Subcutaneous abdominal adipose tissue (tissue), 5 donors: ENCODE data around the gene KLK2.

Source experiments
- H3K27ac ChIP-seq: one replicate; pipeline ENCODE4 v1.7.0; 2013; ENCODE audit warnings: low read depth, mild to moderate bottlenecking, inconsistent platforms, low read length, moderate library complexity
- H3K27me3 ChIP-seq, 5 donors: one replicate each; pipeline ENCODE4 v1.7.0; 2013; ENCODE audit warnings: low read length in 5 of 5, inconsistent platforms in 1 of 5; ENCODE audit not compliant: control insufficient read depth in 5 of 5, insufficient read depth in 4 of 5
- H3K36me3 ChIP-seq, 5 donors: one replicate each; pipeline ENCODE4 v1.7.0; 2013; ENCODE audit warnings: low read length in 5 of 5; ENCODE audit not compliant: control insufficient read depth in 5 of 5, insufficient read depth in 5 of 5
- H3K4me1 ChIP-seq, 5 donors: one replicate each; pipeline ENCODE4 v1.7.0; 2013; ENCODE audit warnings: low read length in 5 of 5, mild to moderate bottlenecking in 3 of 5, moderate library complexity in 1 of 5; ENCODE audit not compliant: control insufficient read depth in 5 of 5, insufficient read depth in 5 of 5
- H3K4me3 ChIP-seq, 5 donors: one replicate each; pipeline ENCODE4 v1.7.0; 2013; ENCODE audit warnings: low read length in 5 of 5, low read depth in 1 of 5
- H3K9ac ChIP-seq, 5 donors: one replicate each; pipeline ENCODE4 v1.7.0; 2013; ENCODE audit warnings: low read length in 5 of 5, mild to moderate bottlenecking in 4 of 5, moderate library complexity in 3 of 5
- H3K9me3 ChIP-seq, 5 donors: one replicate each; pipeline ENCODE4 v1.7.0; 2013; ENCODE audit warnings: low read length in 5 of 5; ENCODE audit not compliant: control insufficient read depth in 5 of 5
- donor health status: healthy.
- donor health status: healthy.
- donor health status: healthy.
- donor health status: healthy.
- donor health status: healthy.

The KLK2 gene

GRCh38 chr19:50844296-50844935, 28.8 kb upstream of the KLK2 start:
- H3K36me3 ChIP-seq = no peaks in the 10 kb centered on the region
- H3K4me3 ChIP-seq = no peak overlapping the region
- no peak overlapping the region for H3K9ac ChIP-seq
- H3K4me1 ChIP-seq = no peaks in the 10 kb centered on the region
- H3K9me3 ChIP-seq = peaks cover 0 to 21% (median 8%) of the 10 kb centered on the region in 5 donors
- H3K27ac ChIP-seq = no peak overlapping the region
- peaks cover 0 to 17% (median 3%) of the 10 kb centered on the region in 5 donors for H3K27me3 ChIP-seq

- Histone ChIP-seq H3K27ac (no peak overlapping the region), H3K27me3 (peaks cover 7 to 31% (median 19%) of the 10 kb centered on the region in 5 donors), H3K4me1 (no peaks in the 10 kb centered on the region), H3K9ac (no peak overlapping the region), H3K9me3 (no peaks in the 10 kb centered on the region), H3K4me3 (no peak overlapping the region), H3K36me3 (no peaks in the 10 kb centered on the region)
Measured at GRCh38 chr19:50850738-50851137, 22.5 kb upstream of the KLK2 start.

GRCh38 chr19:50851620-50852019, 21.6 kb upstream of the KLK2 start:
- H3K9ac ChIP-seq = no peak overlapping the region
- no peaks in the 10 kb centered on the region for H3K36me3 ChIP-seq
- H3K9me3 ChIP-seq = no peaks in the 10 kb centered on the region
- peaks cover 7 to 36% (median 25%) of the 10 kb centered on the region in 5 donors for H3K27me3 ChIP-seq
- no peak overlapping the region for H3K27ac ChIP-seq
- H3K4me1 ChIP-seq = no peaks in the 10 kb centered on the region
- no peak overlapping the region for H3K4me3 ChIP-seq

GRCh38 chr19:50854636-50855410, 18.4 kb upstream of the KLK2 start, which contains the start of gene KLK3:
KLK3 (plus strand) TSS chr19:50854915; CDS start chr19:50854956, 41 bp downstream.
- Histone ChIP-seq H3K36me3 (no peaks in the 10 kb centered on the region), H3K27me3 (peaks cover 26 to 48% (median 42%) of the 10 kb centered on the region in 5 donors), H3K9me3 (no peaks in the 10 kb centered on the region), H3K4me3 (no peak within 1 kb of the TSS), H3K9ac (no peak within 1 kb of the TSS), H3K4me1 (no peaks in the 10 kb centered on the region), H3K27ac (no peak within 1 kb of the TSS)

GRCh38 chr19:50857366-50857765, 15.9 kb upstream of the KLK2 start:
- H3K27ac ChIP-seq = no peak overlapping the region
- H3K9ac ChIP-seq = no peak overlapping the region
- H3K4me1 ChIP-seq = peaks cover 0 to 9% (median 0%) of the 10 kb centered on the region in 5 donors
- H3K4me3 ChIP-seq = no peak overlapping the region
- H3K9me3 ChIP-seq = peaks cover 0 to 12% (median 4%) of the 10 kb centered on the region in 5 donors
- H3K36me3 ChIP-seq = no peaks in the 10 kb centered on the region
- peaks cover 19 to 41% (median 30%) of the 10 kb centered on the region in 5 donors for H3K27me3 ChIP-seq

- Histone ChIP-seq H3K27ac (no peak overlapping the region), H3K4me1 (peaks cover 0 to 9% (median 0%) of the 10 kb centered on the region in 5 donors), H3K4me3 (no peak overlapping the region), H3K9ac (no peak overlapping the region), H3K27me3 (peaks cover 19 to 41% (median 30%) of the 10 kb centered on the region in 5 donors), H3K36me3 (no peaks in the 10 kb centered on the region), H3K9me3 (peaks cover 0 to 12% (median 4%) of the 10 kb centered on the region in 5 donors)
Measured at GRCh38 chr19:50858886-50859285, 14.4 kb upstream of the KLK2 start.

GRCh38 chr19:50859849-50860248, 13.4 kb upstream of the KLK2 start:
- H3K36me3 ChIP-seq = no peaks in the 10 kb centered on the region
- no peak overlapping the region for H3K27ac ChIP-seq
- no peak overlapping the region for H3K4me3 ChIP-seq
- peaks cover 0 to 9% (median 0%) of the 10 kb centered on the region in 5 donors for H3K4me1 ChIP-seq
- peaks cover 17 to 41% (median 25%) of the 10 kb centered on the region in 5 donors for H3K27me3 ChIP-seq
- H3K9ac ChIP-seq = no peak overlapping the region
- H3K9me3 ChIP-seq = peaks cover 0 to 12% (median 4%) of the 10 kb centered on the region in 5 donors

GRCh38 chr19:50861010-50861409, 12.2 kb upstream of the KLK2 start:
- Histone ChIP-seq H3K9ac (no peak overlapping the region), H3K36me3 (no peaks in the 10 kb centered on the region), H3K4me3 (no peak overlapping the region), H3K27ac (no peak overlapping the region), H3K27me3 (peaks cover 12 to 36% (median 24%) of the 10 kb centered on the region in 5 donors), H3K9me3 (peaks cover 0 to 12% (median 4%) of the 10 kb centered on the region in 5 donors), H3K4me1 (peaks cover 0 to 9% (median 0%) of the 10 kb centered on the region in 5 donors)

GRCh38 chr19:50861496-50862286, 11.5 kb upstream of the KLK2 start:
- Histone ChIP-seq H3K36me3 (no peaks in the 10 kb centered on the region), H3K4me3 (no peak overlapping the region), H3K4me1 (peaks cover 0 to 9% (median 0%) of the 10 kb centered on the region in 5 donors), H3K27ac (no peak overlapping the region), H3K9ac (no peak overlapping the region), H3K27me3 (peaks cover 8 to 31% (median 21%) of the 10 kb centered on the region in 5 donors), H3K9me3 (peaks cover 0 to 12% (median 4%) of the 10 kb centered on the region in 5 donors)
